ENCODE results near the gene AARS2.

GRCh38 chr6:44311767-44312166 is 1.4 kb downstream of the AARS2 start:
- TF ChIP-seq, protein P1, sequence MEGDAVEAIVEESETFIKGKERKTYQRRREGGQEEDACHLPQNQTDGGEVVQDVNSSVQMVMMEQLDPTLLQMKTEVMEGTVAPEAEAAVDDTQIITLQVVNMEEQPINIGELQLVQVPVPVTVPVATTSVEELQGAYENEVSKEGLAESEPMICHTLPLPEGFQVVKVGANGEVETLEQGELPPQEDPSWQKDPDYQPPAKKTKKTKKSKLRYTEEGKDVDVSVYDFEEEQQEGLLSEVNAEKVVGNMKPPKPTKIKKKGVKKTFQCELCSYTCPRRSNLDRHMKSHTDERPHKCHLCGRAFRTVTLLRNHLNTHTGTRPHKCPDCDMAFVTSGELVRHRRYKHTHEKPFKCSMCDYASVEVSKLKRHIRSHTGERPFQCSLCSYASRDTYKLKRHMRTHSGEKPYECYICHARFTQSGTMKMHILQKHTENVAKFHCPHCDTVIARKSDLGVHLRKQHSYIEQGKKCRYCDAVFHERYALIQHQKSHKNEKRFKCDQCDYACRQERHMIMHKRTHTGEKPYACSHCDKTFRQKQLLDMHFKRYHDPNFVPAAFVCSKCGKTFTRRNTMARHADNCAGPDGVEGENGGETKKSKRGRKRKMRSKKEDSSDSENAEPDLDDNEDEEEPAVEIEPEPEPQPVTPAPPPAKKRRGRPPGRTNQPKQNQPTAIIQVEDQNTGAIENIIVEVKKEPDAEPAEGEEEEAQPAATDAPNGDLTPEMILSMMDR (IDR thresholded peaks at IDR 0.05; ENCODE audit: low read length) = no peak
- no peak for TF ChIP-seq EZH2 (IDR thresholded peaks at IDR 0.05; ENCODE audit: borderline replicate concordance, low read length)

All from OCI-LY1 (cell line).